Spleen (tissue), 11 donors: ENCODE data around the gene PSMD1. TPM values are rescaled to one million over a fixed set of nuclear protein-coding genes. Genes with fewer than 3 reads are reported as not detected.

Experiments used
- DNase-seq: peaks from one replicate; pipeline ENCODE4 v3.0.0-alpha.2; 2020
- H3K27ac ChIP-seq, 8 donors: fragments of 200-600 bp; sonication (generic) in 7 of 8; 1 replicate in 4 of 8; 2 replicates in 4 of 8; pipeline versions ENCODE4 v1.5.0 to v1.8.0; 2016 to 2021; ENCODE audit warnings: inconsistent platforms in 4 of 8, mild to moderate bottlenecking in 4 of 8, moderate library complexity in 1 of 8
- H3K27me3 ChIP-seq, 7 donors: fragments of 200-600 bp; sonication (generic) in 6 of 7; replicated peaks in 1 of 7; 1 replicate in 4 of 7; 2 replicates in 3 of 7; pipeline versions ENCODE4 v1.5.0 to v1.8.0; 2016 to 2021; ENCODE audit warnings: inconsistent platforms in 3 of 7, mild to moderate bottlenecking in 1 of 7
- H3K36me3 ChIP-seq, 6 donors: fragments of 200-600 bp; sonication (generic) in 5 of 6; 1 replicate in 4 of 6; 2 replicates in 2 of 6; pipeline versions ENCODE4 v1.5.0 to v1.8.0; 2016 to 2021; ENCODE audit warnings: inconsistent platforms in 2 of 6
- H3K4me1 ChIP-seq, 6 donors: fragments of 200-600 bp; sonication (generic) in 5 of 6; 1 replicate in 3 of 6; 2 replicates in 3 of 6; pipeline versions ENCODE4 v1.5.0 to v1.8.0; 2016 to 2021; ENCODE audit warnings: inconsistent platforms in 3 of 6
- H3K4me3 ChIP-seq, 8 donors: fragments of 200-600 bp; sonication (generic) in 7 of 8; 1 replicate in 4 of 8; 2 replicates in 4 of 8; pipeline versions ENCODE4 v1.5.0 to v1.8.0; 2016 to 2021; ENCODE audit warnings: inconsistent platforms in 4 of 8, mild to moderate bottlenecking in 4 of 8, moderate library complexity in 2 of 8
- H3K9me3 ChIP-seq, 8 donors: fragments of 200-600 bp; sonication (generic) in 7 of 8; 1 replicate in 4 of 8; 2 replicates in 4 of 8; pipeline versions ENCODE4 v1.5.0 to v1.8.0; 2016 to 2021; ENCODE audit warnings: inconsistent platforms in 4 of 8
- CTCF ChIP-seq, 11 experiments: fragments of 200-600 bp in 7 of 11; fragments of 450-650 bp in 4 of 11; sonication (generic) in 4 of 11; IDR thresholded peaks in 8 of 11; conservative IDR thresholded peaks in 3 of 11; 1 replicate in 7 of 11; 2 replicates in 4 of 11; pipeline versions ENCODE4 v1.4.0 to v1.8.0; 2016 to 2021; ENCODE audit warnings: antibody characterized with exemption in 11 of 11, inconsistent platforms in 4 of 11, mild to moderate bottlenecking in 1 of 11
- POLR2A ChIP-seq, 3 donors: fragments of 450-650 bp; IDR thresholded peaks; one replicate each; pipeline ENCODE4 v1.5.1; 2017; ENCODE audit warnings: antibody characterized with exemption in 3 of 3, mild to moderate bottlenecking in 1 of 3
- POLR2AphosphoS5 ChIP-seq, 3 donors: sonication (generic); formaldehyde crosslinking; IDR thresholded peaks; one replicate each; pipeline ENCODE4 v1.5.1; 2017; ENCODE audit warnings: antibody characterized with exemption in 3 of 3
- WGBS, 5 donors: extraction: QIAGEN DNeasy Blood & Tissue Kit in 3 of 5; methylation state at CpG; one replicate each; pipeline versions ENCODE4 v1.1.5 to v1.1.7; 2013 to 2018; 5-methylcytosine and 5-hydroxymethylcytosine counted together
- intact Hi-C: fragments of 100-400 bp; cut with DNase I; formaldehyde crosslinking; loops from one replicate; pipeline ENCODE4 v1.15.0; 2023; ENCODE audit warnings: low total_unique reads
- polyA plus RNA-seq, 3 donors: library from polyadenylated mRNA; stranded (reverse); fragments of 200-250 nt; gene quantifications; one replicate each; pipeline ENCODE4 v1.2.1, GENCODE V29; 2013
- total RNA-seq, 7 donors: library from RNA; depleted of rRNA in 3 of 7; stranded (reverse); fragments of >200 nt in 3 of 7; fragmentation: NEBNext Ultra II Directional in 4 of 7; extraction: Animal tissue kit (Norgen Biotek cat#: 25700) in 4 of 7; gene quantifications; one replicate each; pipeline versions ENCODE4 v1.1.0 to v1.2.1, GENCODE V29; 2016 to 2021
- donor health status: healthy with polysubstance abuse.
- donor health status: DM: no; HTN: no; CAD: no; lungs with moderate emphysema.
- donor health status: DM: no; HTN: no; CAD: no.
- donor health status: Bipolar disorder and iron deficiency.
- donor health status: healthy.
- donor health status: DM: no; HTN: no; CAD: no.
- donor health status: DM: yes; HTN: yes; CAD: no.

Gene PSMD1
- total and polyA plus RNA-seq, 10 donors: 21.2 to 81.2 (median 53.4) TPM

GRCh38 chr2:231115651-231116050 lies 59.0 kb downstream of the PSMD1 start:
- 90 to 97% (median 95%) methylated on average over 2 of the region's 2 CpGs for WGBS, 5 donors
- intact Hi-C loops: no loop called here
- Histone ChIP-seq H3K27ac (no peak overlapping the region), H3K27me3 (no peaks in the 10 kb centered on the region), H3K36me3 (peaks cover 0 to 32% (median 2%) of the 10 kb centered on the region in 6 donors), H3K9me3 (no peaks in the 10 kb centered on the region), H3K4me3 (no peak overlapping the region), H3K4me1 (peaks cover 0 to 4% (median 0%) of the 10 kb centered on the region in 6 donors)
- DNase-seq: no peak
- TF ChIP-seq POLR2A (IDR thresholded peaks at IDR 0.05) (no peak), CTCF (IDR thresholded peaks at IDR 0.05 in 8 of 11, conservative IDR thresholded peaks at IDR 0.05 in 3 of 11) (no peak), POLR2AphosphoS5 (IDR thresholded peaks at IDR 0.05) (no peak)

DNA sequence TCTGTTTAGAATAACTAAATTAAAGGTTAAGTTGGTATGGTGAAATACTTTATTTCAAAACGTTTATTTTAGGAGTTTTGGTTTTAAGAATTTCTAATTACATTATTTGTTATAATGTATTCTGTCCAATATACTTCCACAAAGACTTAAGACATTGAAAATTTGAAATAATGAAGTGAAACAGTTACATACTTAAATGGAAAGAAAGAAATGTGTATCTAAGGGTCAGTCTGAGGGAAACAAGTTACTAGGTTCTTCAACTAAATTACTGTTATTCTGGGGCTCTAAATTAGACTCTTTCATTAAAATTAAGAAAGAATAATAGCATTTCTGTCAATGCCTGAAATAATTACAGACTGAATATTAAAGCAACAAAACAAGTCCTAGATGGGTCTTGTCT lies 60.5 kb downstream of the PSMD1 start:
- 49 to 64% (median 53%) methylated on average over 1 of the region's 1 CpG for whole genome bisulfite sequencing, 5 donors
- no peak for DNase-seq

GRCh38 chr2:231117922-231118613 lies 61.4 kb downstream of the PSMD1 start:
- Histone ChIP-seq H3K27ac (no peak overlapping the region), H3K4me1 (peaks cover 0 to 9% (median 3%) of the 10 kb centered on the region in 6 donors), H3K4me3 (no peak overlapping the region), H3K27me3 (no peaks in the 10 kb centered on the region), H3K36me3 (peaks cover 0 to 8% (median 0%) of the 10 kb centered on the region in 6 donors), H3K9me3 (no peaks in the 10 kb centered on the region)
- TF ChIP-seq CTCF (IDR thresholded peaks at IDR 0.05 in 8 of 11, conservative IDR thresholded peaks at IDR 0.05 in 3 of 11) (no peak), POLR2AphosphoS5 (IDR thresholded peaks at IDR 0.05) (no peak), POLR2A (IDR thresholded peaks at IDR 0.05) (no peak)
- no peak for DNase-seq
- intact Hi-C loops: no loop called here
- 67 to 86% (median 79%) methylated on average over 4 of the region's 4 CpGs for WGBS, 5 donors

More for the DNA sequence above, 60.5 kb downstream of the PSMD1 start:
- intact Hi-C loops: no loop called here
- Histone ChIP-seq H3K36me3 (peaks cover 0 to 17% (median 0%) of the 10 kb centered on the region in 6 donors), H3K4me1 (peaks cover 0 to 4% (median 0%) of the 10 kb centered on the region in 6 donors), H3K27ac (no peak overlapping the region), H3K4me3 (no peak overlapping the region), H3K9me3 (no peaks in the 10 kb centered on the region), H3K27me3 (no peaks in the 10 kb centered on the region)
- TF ChIP-seq POLR2A (IDR thresholded peaks at IDR 0.05) (no peak), POLR2AphosphoS5 (IDR thresholded peaks at IDR 0.05) (no peak), CTCF (IDR thresholded peaks at IDR 0.05 in 8 of 11, conservative IDR thresholded peaks at IDR 0.05 in 3 of 11) (no peak)

DNA sequence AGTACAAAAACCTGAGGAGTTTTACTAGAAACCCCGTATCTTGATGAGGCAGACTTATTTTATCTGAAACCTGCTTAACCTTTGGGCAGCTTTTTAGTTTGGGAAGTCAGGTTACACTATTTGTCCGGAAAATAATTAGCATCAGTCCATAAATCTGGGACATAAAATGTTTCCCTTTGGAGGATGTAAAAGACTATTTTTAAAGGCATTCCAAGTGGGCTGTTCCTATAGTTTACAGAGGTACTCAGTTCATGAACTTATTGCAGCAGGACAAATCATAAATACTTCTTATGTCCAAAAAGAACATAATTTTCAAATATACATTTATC lies 61.9 kb downstream of the PSMD1 start:
- H3K27me3 ChIP-seq: no peaks in the 10 kb centered on the region
- no peak for DNase-seq
- no peak overlapping the region for H3K4me3 ChIP-seq
- no peak overlapping the region for H3K27ac ChIP-seq
- TF ChIP-seq POLR2AphosphoS5 (IDR thresholded peaks at IDR 0.05): no peak
- no peak for TF ChIP-seq POLR2A (IDR thresholded peaks at IDR 0.05)
- TF ChIP-seq CTCF (IDR thresholded peaks at IDR 0.05 in 8 of 11, conservative IDR thresholded peaks at IDR 0.05 in 3 of 11): no peak
- no peaks in the 10 kb centered on the region for H3K9me3 ChIP-seq
- 69 to 85% (median 78%) methylated on average over 2 of the region's 2 CpGs for WGBS, 5 donors
- peaks cover 0 to 14% (median 6%) of the 10 kb centered on the region in 6 donors for H3K4me1 ChIP-seq
- peaks cover 0 to 3% (median 0%) of the 10 kb centered on the region in 6 donors for H3K36me3 ChIP-seq
- intact Hi-C loops: no loop called here
